Mucosa of descending colon (tissue), 3 donors: Measurements from ENCODE around the gene OR51V1. TPM values are rescaled to one million over a fixed set of nuclear protein-coding genes. Genes with fewer than 3 reads are reported as not detected.
A peak's percentile ranks its signal among the peaks of the same experiment; 100 is the strongest.

ENCODE experiments used
- ATAC-seq: fragments of 200-7000 bp; cut with Tn5 transposase; one replicate; pipeline ENCODE4 v1.9.1; 2020; ENCODE audit warnings: mild to moderate bottlenecking, moderate library complexity
- DNase-seq, 3 donors: peaks; one replicate each; pipeline ENCODE4 v3.0.0-alpha.2; 2020
- H3K36me3 ChIP-seq: fragments of 200-600 bp; one replicate; pipeline ENCODE4 v1.8.0; 2021; ENCODE audit warnings: low read depth, mild to moderate bottlenecking
- H3K4me1 ChIP-seq: fragments of 200-600 bp; one replicate; pipeline ENCODE4 v1.8.0; 2021; ENCODE audit warnings: low read depth, mild to moderate bottlenecking
- H3K4me3 ChIP-seq: fragments of 200-600 bp; one replicate; pipeline ENCODE4 v1.8.0; 2021; ENCODE audit warnings: mild to moderate bottlenecking
- H3K9me3 ChIP-seq: fragments of 200-600 bp; one replicate; pipeline ENCODE4 v1.8.0; 2021; ENCODE audit warnings: mild to moderate bottlenecking
- intact Hi-C, 2 donors: fragments of 100-400 bp; cut with DNase I in 1 of 2; cut with micrococcal nuclease in 1 of 2; formaldehyde crosslinking; loops; one replicate each; pipeline versions ENCODE4 v1.11.0 to v1.11.1; 2022; cut with DNase I, micrococcal nuclease
- total RNA-seq, 3 donors: library from RNA; stranded (reverse); fragmentation: NEBNext Ultra II Directional in 2 of 3; extraction: Animal tissue kit (Norgen Biotek cat#: 25700) in 2 of 3; gene quantifications; one replicate each; pipeline versions ENCODE4 v1.2.1 to v1.2.4, GENCODE V29; 2021 to 2023
- TF ChIP-seq, protein P1 (sequence below): fragments of 200-600 bp; IDR thresholded peaks from one replicate; pipeline ENCODE4 v1.8.0; 2022; ENCODE audit warnings: antibody characterized with exemption, mild to moderate bottlenecking
- donor health status: DM: no; HTN: no; CAD: no; lungs with moderate emphysema.
- donor health status: DM: no; HTN: no; CAD: no.
- donor health status: DM: no; HTN: yes; CAD: no.

Gene OR51V1
- total RNA-seq, 3 donors from 2014 or later, result not detected

- Histone ChIP-seq H3K4me3 (no peak overlapping the region), H3K4me1 (no peaks in the 10 kb centered on the region), H3K36me3 (no peaks in the 10 kb centered on the region), H3K9me3 (no peaks in the 10 kb centered on the region)
- DNase-seq, result no peak
- TF ChIP-seq, protein P1, sequence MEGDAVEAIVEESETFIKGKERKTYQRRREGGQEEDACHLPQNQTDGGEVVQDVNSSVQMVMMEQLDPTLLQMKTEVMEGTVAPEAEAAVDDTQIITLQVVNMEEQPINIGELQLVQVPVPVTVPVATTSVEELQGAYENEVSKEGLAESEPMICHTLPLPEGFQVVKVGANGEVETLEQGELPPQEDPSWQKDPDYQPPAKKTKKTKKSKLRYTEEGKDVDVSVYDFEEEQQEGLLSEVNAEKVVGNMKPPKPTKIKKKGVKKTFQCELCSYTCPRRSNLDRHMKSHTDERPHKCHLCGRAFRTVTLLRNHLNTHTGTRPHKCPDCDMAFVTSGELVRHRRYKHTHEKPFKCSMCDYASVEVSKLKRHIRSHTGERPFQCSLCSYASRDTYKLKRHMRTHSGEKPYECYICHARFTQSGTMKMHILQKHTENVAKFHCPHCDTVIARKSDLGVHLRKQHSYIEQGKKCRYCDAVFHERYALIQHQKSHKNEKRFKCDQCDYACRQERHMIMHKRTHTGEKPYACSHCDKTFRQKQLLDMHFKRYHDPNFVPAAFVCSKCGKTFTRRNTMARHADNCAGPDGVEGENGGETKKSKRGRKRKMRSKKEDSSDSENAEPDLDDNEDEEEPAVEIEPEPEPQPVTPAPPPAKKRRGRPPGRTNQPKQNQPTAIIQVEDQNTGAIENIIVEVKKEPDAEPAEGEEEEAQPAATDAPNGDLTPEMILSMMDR, result no peak
- intact Hi-C loops, result no loop called here
- no peak for ATAC-seq
Measured at GRCh38 chr11:5229796-5230195, 29.3 kb upstream of the OR51V1 start.

DNA sequence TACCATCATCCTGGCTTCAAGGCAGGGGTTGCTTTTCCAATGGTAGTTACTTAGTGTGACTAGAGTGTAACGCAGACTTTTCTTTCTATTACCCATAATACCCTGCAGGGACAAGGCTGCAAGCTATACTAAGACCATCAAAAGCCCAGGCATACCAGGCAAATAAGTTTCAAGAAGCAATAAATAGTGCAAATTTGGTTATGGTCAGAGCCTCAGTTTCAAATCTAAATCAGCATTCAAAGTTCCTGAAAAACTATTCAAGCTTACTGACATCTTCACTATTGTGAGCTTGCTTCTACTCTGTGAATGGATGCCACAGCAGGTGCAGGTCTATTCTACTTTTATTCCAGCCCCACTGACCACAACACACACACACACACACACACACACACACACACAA lies 28.9 kb upstream of the OR51V1 start:
- DNase-seq (no peak), ATAC-seq (peak; percentile 8)
- TF ChIP-seq, protein P1, result no peak
- no peaks in the 10 kb centered on the region for H3K4me1 ChIP-seq
- H3K36me3 ChIP-seq, result no peaks in the 10 kb centered on the region
- no peaks in the 10 kb centered on the region for H3K9me3 ChIP-seq
- H3K4me3 ChIP-seq, result no peak overlapping the region
- intact Hi-C loops, result no loop called here

DNA sequence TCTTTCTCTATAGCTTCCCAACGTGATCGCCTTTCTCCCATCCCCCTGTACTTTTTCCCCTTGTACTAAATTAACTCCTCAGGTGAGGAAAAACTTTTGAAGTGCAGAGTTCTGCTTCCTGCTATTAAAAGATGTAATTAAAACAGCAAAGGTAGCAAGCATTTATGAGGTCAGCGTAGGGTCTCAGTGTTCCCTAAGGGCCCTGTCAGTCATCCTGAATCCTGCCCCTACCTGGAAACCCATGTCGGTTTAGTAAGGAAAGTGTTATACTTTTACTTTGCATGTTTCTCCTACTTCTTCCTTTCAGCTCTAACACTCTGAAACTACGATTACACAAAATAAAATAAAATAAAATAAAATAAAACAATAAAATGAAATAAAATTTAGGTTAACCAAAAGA lies 27.6 kb upstream of the OR51V1 start:
- ATAC-seq, result no peak
- Histone ChIP-seq H3K4me1 (no peaks in the 10 kb centered on the region), H3K9me3 (no peaks in the 10 kb centered on the region), H3K36me3 (no peaks in the 10 kb centered on the region), H3K4me3 (no peak overlapping the region)
- intact Hi-C loops, result no loop called here
- DNase-seq, result no peak
- TF ChIP-seq, protein P1, result no peak

GRCh38 chr11:5227681-5228080 lies 27.2 kb upstream of the OR51V1 start:
- Histone ChIP-seq H3K4me3 (no peak overlapping the region), H3K36me3 (no peaks in the 10 kb centered on the region), H3K4me1 (no peaks in the 10 kb centered on the region), H3K9me3 (no peaks in the 10 kb centered on the region)
- ATAC-seq (no peak), DNase-seq (no peak)
- TF ChIP-seq, protein P1, result no peak
- intact Hi-C loops, result no loop called here

DNA sequence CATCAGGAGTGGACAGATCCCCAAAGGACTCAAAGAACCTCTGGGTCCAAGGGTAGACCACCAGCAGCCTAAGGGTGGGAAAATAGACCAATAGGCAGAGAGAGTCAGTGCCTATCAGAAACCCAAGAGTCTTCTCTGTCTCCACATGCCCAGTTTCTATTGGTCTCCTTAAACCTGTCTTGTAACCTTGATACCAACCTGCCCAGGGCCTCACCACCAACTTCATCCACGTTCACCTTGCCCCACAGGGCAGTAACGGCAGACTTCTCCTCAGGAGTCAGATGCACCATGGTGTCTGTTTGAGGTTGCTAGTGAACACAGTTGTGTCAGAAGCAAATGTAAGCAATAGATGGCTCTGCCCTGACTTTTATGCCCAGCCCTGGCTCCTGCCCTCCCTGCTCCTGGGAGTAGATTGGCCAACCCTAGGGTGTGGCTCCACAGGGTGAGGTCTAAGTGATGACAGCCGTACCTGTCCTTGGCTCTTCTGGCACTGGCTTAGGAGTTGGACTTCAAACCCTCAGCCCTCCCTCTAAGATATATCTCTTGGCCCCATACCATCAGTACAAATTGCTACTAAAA lies 26.3 kb upstream of the OR51V1 start, which contains the start of gene HBB:
HBB (minus strand) TSS at position 340 of the 579 bp plus-strand sequence; CDS start at position 290, 50 bp downstream.
- TF ChIP-seq, protein P1, result no peak
- intact Hi-C loops, result no loop called here
- DNase-seq (no peak), ATAC-seq (peak; percentile 42)
- Histone ChIP-seq H3K4me1 (no peaks in the 10 kb centered on the region), H3K4me3 (no peak within 1 kb of the TSS), H3K9me3 (no peaks in the 10 kb centered on the region), H3K36me3 (no peaks in the 10 kb centered on the region)

DNA sequence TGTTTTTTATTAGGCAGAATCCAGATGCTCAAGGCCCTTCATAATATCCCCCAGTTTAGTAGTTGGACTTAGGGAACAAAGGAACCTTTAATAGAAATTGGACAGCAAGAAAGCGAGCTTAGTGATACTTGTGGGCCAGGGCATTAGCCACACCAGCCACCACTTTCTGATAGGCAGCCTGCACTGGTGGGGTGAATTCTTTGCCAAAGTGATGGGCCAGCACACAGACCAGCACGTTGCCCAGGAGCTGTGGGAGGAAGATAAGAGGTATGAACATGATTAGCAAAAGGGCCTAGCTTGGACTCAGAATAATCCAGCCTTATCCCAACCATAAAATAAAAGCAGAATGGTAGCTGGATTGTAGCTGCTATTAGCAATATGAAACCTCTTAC lies 25.0 kb upstream of the OR51V1 start:
- DNase-seq, result no peak
- no peaks in the 10 kb centered on the region for H3K4me1 ChIP-seq
- no peak overlapping the region for H3K4me3 ChIP-seq
- intact Hi-C loops, result no loop called here
- H3K9me3 ChIP-seq, result no peaks in the 10 kb centered on the region
- H3K36me3 ChIP-seq, result no peaks in the 10 kb centered on the region
- no peak for ATAC-seq
- TF ChIP-seq, protein P1, result no peak
